ENCODE results near the gene PARD3.

DNA sequence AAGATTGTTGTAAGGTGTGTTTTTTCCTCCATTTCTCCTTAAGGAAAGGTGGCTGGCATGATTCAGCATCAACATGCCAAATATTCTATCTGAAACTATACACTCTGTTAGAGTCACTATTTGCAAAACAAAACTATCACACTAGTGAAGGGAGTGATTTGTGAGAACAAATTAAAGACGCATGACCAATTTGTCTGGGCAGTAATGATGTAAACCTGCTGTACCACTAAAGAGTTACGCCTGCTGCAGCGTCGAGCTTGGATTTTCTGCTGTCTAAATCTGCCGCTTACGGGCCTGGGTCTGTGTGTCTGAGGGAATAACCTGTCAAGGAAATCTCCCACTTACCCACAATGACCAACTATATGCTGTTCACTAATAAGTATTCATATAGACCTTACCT is 648.3 kb downstream of the PARD3 start:
- TF ChIP-seq, protein P1, sequence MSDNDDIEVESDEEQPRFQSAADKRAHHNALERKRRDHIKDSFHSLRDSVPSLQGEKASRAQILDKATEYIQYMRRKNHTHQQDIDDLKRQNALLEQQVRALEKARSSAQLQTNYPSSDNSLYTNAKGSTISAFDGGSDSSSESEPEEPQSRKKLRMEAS (IDR thresholded peaks at IDR 0.05; ENCODE audit: low read depth, low read length) = no peak
- TF ChIP-seq NR2F1 (conservative IDR thresholded peaks at IDR 0.05) = no peak
- no peak for TF ChIP-seq BCL11A (IDR thresholded peaks at IDR 0.05; ENCODE audit: low read depth, low read length)
- no peak for TF ChIP-seq RFX5 (IDR thresholded peaks at IDR 0.05; ENCODE audit: low read depth, low read length)
- TF ChIP-seq CREM (IDR thresholded peaks at IDR 0.05; ENCODE audit: low read depth) = no peak
- no peak for TF ChIP-seq HDAC6 (IDR thresholded peaks at IDR 0.05; ENCODE audit: unreplicated experiment)
- no peak for TF ChIP-seq BACH1 (IDR thresholded peaks at IDR 0.05; ENCODE audit: borderline replicate concordance)
- TF ChIP-seq, protein P2, sequence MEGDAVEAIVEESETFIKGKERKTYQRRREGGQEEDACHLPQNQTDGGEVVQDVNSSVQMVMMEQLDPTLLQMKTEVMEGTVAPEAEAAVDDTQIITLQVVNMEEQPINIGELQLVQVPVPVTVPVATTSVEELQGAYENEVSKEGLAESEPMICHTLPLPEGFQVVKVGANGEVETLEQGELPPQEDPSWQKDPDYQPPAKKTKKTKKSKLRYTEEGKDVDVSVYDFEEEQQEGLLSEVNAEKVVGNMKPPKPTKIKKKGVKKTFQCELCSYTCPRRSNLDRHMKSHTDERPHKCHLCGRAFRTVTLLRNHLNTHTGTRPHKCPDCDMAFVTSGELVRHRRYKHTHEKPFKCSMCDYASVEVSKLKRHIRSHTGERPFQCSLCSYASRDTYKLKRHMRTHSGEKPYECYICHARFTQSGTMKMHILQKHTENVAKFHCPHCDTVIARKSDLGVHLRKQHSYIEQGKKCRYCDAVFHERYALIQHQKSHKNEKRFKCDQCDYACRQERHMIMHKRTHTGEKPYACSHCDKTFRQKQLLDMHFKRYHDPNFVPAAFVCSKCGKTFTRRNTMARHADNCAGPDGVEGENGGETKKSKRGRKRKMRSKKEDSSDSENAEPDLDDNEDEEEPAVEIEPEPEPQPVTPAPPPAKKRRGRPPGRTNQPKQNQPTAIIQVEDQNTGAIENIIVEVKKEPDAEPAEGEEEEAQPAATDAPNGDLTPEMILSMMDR (IDR thresholded peaks at IDR 0.05 in 2 of 3, conservative IDR thresholded peaks at IDR 0.05 in 1 of 3; ENCODE audit: control insufficient read depth in 2 of 3, extremely low read depth in 1 of 3, insufficient read depth in 1 of 3, low read depth in 3 of 3, low read length in 3 of 3) = no peak
- no peak for TF ChIP-seq POLR2A (IDR thresholded peaks at IDR 0.05; ENCODE audit: low read depth, low read length)
- TF ChIP-seq CBX5 (IDR thresholded peaks at IDR 0.05; ENCODE audit: low read depth) = no peak
- no peak for TF ChIP-seq ATF7 (IDR thresholded peaks at IDR 0.05; ENCODE audit: low read depth)
- TF ChIP-seq EP300 (IDR thresholded peaks at IDR 0.05; ENCODE audit: borderline replicate concordance in 1 of 2, control insufficient read depth in 1 of 2, low read depth in 2 of 2, low read length in 2 of 2) = no peak
- TF ChIP-seq SP1 (IDR thresholded peaks at IDR 0.05; ENCODE audit: low read depth, low read length) = no peak
- no peak for TF ChIP-seq JUND (IDR thresholded peaks at IDR 0.05; ENCODE audit: low read depth, low read length)

Data from GM12878 (cell line).